ENCODE data around the gene RHBDL2.
A peak's percentile ranks its signal among the peaks of the same experiment; 100 is the strongest.

RHBDL2 gene

GRCh38 chr1:38941093-38941492, 537 bp downstream of the RHBDL2 start:
- TF ChIP-seq CTCF (conservative IDR thresholded peaks at IDR 0.05) (no peak), ZFX (IDR thresholded peaks at IDR 0.05) (no peak)
- peak overlapping the region; percentile 62 for H3K27ac ChIP-seq

- H3K27ac ChIP-seq: no peak overlapping the region
- TF ChIP-seq ZFX (IDR thresholded peaks at IDR 0.05) (no peak), CTCF (conservative IDR thresholded peaks at IDR 0.05) (no peak)
Observed at GRCh38 chr1:38940339-38941047, 1.1 kb downstream of the RHBDL2 start.

- no peak for TF ChIP-seq CTCF (conservative IDR thresholded peaks at IDR 0.05)
- TF ChIP-seq ZFX (IDR thresholded peaks at IDR 0.05): no peak
- no peak overlapping the region for H3K27ac ChIP-seq
Observed at GRCh38 chr1:38938722-38939260, 2.8 kb downstream of the RHBDL2 start.

GRCh38 chr1:38932571-38932970, 9.1 kb downstream of the RHBDL2 start:
- no peak overlapping the region for H3K27ac ChIP-seq
- no peak for TF ChIP-seq ZFX (IDR thresholded peaks at IDR 0.05)
- TF ChIP-seq CTCF (conservative IDR thresholded peaks at IDR 0.05): no peak

GRCh38 chr1:38929476-38929875, 12.2 kb downstream of the RHBDL2 start:
- TF ChIP-seq ZFX (IDR thresholded peaks at IDR 0.05) (no peak), CTCF (conservative IDR thresholded peaks at IDR 0.05) (no peak)
- H3K27ac ChIP-seq: no peak overlapping the region

- TF ChIP-seq CTCF (conservative IDR thresholded peaks at IDR 0.05): no peak
- no peak for TF ChIP-seq ZFX (IDR thresholded peaks at IDR 0.05)
Observed at GRCh38 chr1:38929054-38929453, 12.6 kb downstream of the RHBDL2 start.

GRCh38 chr1:38926091-38926490, 15.5 kb downstream of the RHBDL2 start:
- H3K27ac ChIP-seq: no peak overlapping the region
- TF ChIP-seq ZFX (IDR thresholded peaks at IDR 0.05): no peak
- TF ChIP-seq CTCF (conservative IDR thresholded peaks at IDR 0.05): no peak

More at GRCh38 chr1:38929054-38929453, 12.6 kb downstream of the RHBDL2 start:
- H3K27ac ChIP-seq: no peak overlapping the region
